Activated B cell treated with CpG ODN at 0.5 μM for 24 hours (primary cell): ENCODE data around the gene INSIG1. TPM values are rescaled to one million over a fixed set of nuclear protein-coding genes. Genes with fewer than 3 reads are reported as not detected.

ENCODE experiments used
- ATAC-seq: fragments of 200-7000 bp; cut with Tn5 transposase; one replicate; pipeline ENCODE4 v1.10.0; 2021; ENCODE audit warnings: low read depth, mild to moderate bottlenecking, moderate library complexity
- CTCF ChIA-PET: fragments of 350-600 bp; sonication (Branson Sonifier 250); formaldehyde crosslinking; loops from one replicate; lab custom pipeline; 2021; ENCODE audit warnings: antibody characterized with exemption; lab: Charles Lee
- POLR2A ChIA-PET: fragments of 350-600 bp; sonication (Branson Sonifier 250); formaldehyde crosslinking; loops from one replicate; lab custom pipeline; 2021; ENCODE audit warnings: antibody characterized with exemption; lab: Charles Lee
- DNase-seq: peaks from one replicate; pipeline ENCODE4 v3.0.0; 2022
- H3K27ac Mint-ChIP-seq: one replicate; pipeline ENCODE4 v1.8.0; 2020; ENCODE audit warnings: mixed read lengths
- H3K27me3 Mint-ChIP-seq: one replicate; pipeline ENCODE4 v1.8.0; 2021; ENCODE audit warnings: mixed read lengths
- H3K36me3 Mint-ChIP-seq: one replicate; pipeline ENCODE4 v1.8.0; 2021; ENCODE audit warnings: low read depth, mixed read lengths
- H3K4me1 Mint-ChIP-seq: one replicate; pipeline ENCODE4 v1.8.0; 2021; ENCODE audit warnings: mixed read lengths
- H3K4me3 Mint-ChIP-seq: one replicate; pipeline ENCODE4 v1.8.0; 2020; ENCODE audit warnings: mild to moderate bottlenecking, mixed read lengths
- H3K9me3 Mint-ChIP-seq: one replicate; pipeline ENCODE4 v1.8.0; 2020; ENCODE audit warnings: mixed read lengths
- CTCF ChIP-seq: fragments of 200-600 bp; IDR thresholded peaks from one replicate; pipeline ENCODE4 v1.8.0; 2022; ENCODE audit warnings: antibody characterized with exemption, mild to moderate bottlenecking
- intact Hi-C: fragments of 100-400 bp; cut with micrococcal nuclease; formaldehyde crosslinking; loops from one replicate; pipeline ENCODE4 v1.15.1; 2024
- total RNA-seq: library from RNA; stranded (reverse); gene quantifications from 2 replicates; pipeline ENCODE4 v1.2.3, GENCODE V29; 2022

The INSIG1 gene
- total RNA-seq, 1 donor from 2014 or later, result 79.6 TPM

DNA sequence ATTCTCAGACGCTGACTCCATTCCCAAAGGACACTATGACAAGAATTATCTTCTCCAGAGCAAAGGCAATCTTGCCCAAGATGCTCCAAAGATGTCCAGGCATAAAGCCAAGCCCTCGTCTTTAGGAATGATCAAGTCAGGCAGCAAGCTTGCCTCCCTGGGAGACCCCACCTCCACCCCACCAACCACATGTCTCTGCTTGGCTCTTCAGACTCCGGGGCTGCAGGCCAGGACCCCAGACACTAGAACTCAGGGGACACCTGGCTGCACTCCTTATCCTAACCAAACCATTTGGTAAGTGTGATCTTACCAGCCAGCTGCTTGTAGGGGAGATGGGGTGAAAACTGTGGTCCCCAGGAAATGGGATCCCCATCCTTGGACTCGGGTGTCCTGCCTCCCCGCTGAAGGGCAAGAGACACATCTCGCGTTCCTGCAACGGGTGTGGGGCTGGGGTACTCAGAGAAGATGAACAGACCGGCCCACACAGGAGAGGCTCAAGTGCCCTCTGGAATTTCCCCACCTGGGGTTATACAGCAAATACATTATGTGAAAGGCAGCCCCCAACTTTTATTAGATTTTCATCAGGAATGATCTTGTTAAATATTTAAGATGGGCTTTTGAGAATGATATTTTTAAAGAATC is 55.7 kb downstream of the INSIG1 start:
- Mint-ChIP-seq H3K27ac (no peak overlapping the region), H3K27me3 (peaks cover 17% of the 10 kb centered on the region), H3K4me1 (peaks cover 3% of the 10 kb centered on the region), H3K9me3 (no peaks in the 10 kb centered on the region), H3K4me3 (no peak overlapping the region), H3K36me3 (no peaks in the 10 kb centered on the region)
- ChIA-PET CTCF (no interaction called here), POLR2A (no interaction called here)
- TF ChIP-seq CTCF, result no peak
- DNase-seq (no peak), ATAC-seq (no peak)
- intact Hi-C loops, result no loop called here

DNA sequence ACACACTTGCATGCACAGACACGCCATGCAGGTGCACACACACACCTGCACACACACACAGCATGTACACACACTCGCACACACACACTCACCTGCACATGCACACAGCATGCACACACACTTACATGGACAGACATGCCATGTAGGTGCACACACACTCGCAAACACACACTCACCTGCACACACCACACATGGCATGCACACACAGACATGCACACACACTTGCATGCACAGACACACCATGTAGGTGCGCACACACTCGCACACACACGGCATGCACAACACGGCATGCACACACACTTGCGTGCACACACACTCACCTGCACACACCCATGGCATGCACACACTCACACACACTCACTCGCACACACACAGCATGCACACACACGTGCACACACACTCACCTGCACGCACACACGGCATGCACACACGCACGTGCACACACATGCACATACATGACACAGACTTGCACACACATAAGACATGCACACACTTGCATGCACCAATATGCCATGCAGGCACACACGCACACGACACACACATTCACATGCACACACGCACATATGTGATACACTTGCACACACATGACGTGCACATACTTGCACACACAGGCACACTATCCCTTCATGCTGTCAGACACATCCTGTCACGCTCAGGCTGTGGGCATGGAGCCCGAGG is 56.8 kb downstream of the INSIG1 start:
- POLR2A ChIA-PET, result no interaction called here
- ATAC-seq (no peak), DNase-seq (no peak)
- Mint-ChIP-seq H3K36me3 (no peaks in the 10 kb centered on the region), H3K9me3 (no peaks in the 10 kb centered on the region), H3K4me1 (peaks cover 8% of the 10 kb centered on the region), H3K4me3 (no peak overlapping the region), H3K27me3 (peaks cover 21% of the 10 kb centered on the region), H3K27ac (no peak overlapping the region)
- CTCF ChIA-PET, result no interaction called here
- TF ChIP-seq CTCF, result no peak
- intact Hi-C loops, result no loop called here

GRCh38 chr7:155355176-155355575 is 57.5 kb downstream of the INSIG1 start:
- POLR2A ChIA-PET, result no interaction called here
- TF ChIP-seq CTCF, result no peak
- H3K4me1 Mint-ChIP-seq, result peaks cover 15% of the 10 kb centered on the region
- no peak overlapping the region for H3K27ac Mint-ChIP-seq
- H3K36me3 Mint-ChIP-seq, result no peaks in the 10 kb centered on the region
- intact Hi-C loops, result no loop called here
- peaks cover 24% of the 10 kb centered on the region for H3K27me3 Mint-ChIP-seq
- H3K9me3 Mint-ChIP-seq, result no peaks in the 10 kb centered on the region
- CTCF ChIA-PET, result no interaction called here
- no peak for ATAC-seq
- no peak overlapping the region for H3K4me3 Mint-ChIP-seq
- DNase-seq, result no peak

GRCh38 chr7:155355745-155356144 is 58.1 kb downstream of the INSIG1 start:
- ChIA-PET CTCF (interaction anchor here (1.3 to 1.7 kb wide), 3 partner anchors 165 to 428 kb away, joined by 3 to 4 read pairs (median 4); no protein-coding TSS in a partner anchor), POLR2A (no interaction called here)
- Mint-ChIP-seq H3K27ac (no peak overlapping the region), H3K4me1 (peaks cover 20% of the 10 kb centered on the region), H3K4me3 (no peak overlapping the region), H3K27me3 (peaks cover 22% of the 10 kb centered on the region), H3K9me3 (no peaks in the 10 kb centered on the region), H3K36me3 (no peaks in the 10 kb centered on the region)
- TF ChIP-seq CTCF, result no peak
- ATAC-seq, result no peak
- intact Hi-C loops, result no loop called here
- DNase-seq, result no peak

- no peak for ATAC-seq
- no peaks in the 10 kb centered on the region for H3K36me3 Mint-ChIP-seq
- peaks cover 28% of the 10 kb centered on the region for H3K4me1 Mint-ChIP-seq
- intact Hi-C loops, result no loop called here
- no peak for DNase-seq
- CTCF ChIA-PET, result interaction anchor here (1.2 to 1.7 kb wide), 4 partner anchors 11 to 429 kb away, joined by 3 to 6 read pairs (median 4); no protein-coding TSS in a partner anchor
- H3K27ac Mint-ChIP-seq, result no peak overlapping the region
- H3K27me3 Mint-ChIP-seq, result peaks cover 19% of the 10 kb centered on the region
- TF ChIP-seq CTCF, result no peak
- H3K9me3 Mint-ChIP-seq, result no peaks in the 10 kb centered on the region
- POLR2A ChIA-PET, result interaction anchor here (0.6 kb wide), 1 partner anchor 16 kb away, joined by 3 read pairs; no protein-coding TSS in a partner anchor
- H3K4me3 Mint-ChIP-seq, result no peak overlapping the region
Observed at GRCh38 chr7:155356323-155357105, 58.8 kb downstream of the INSIG1 start.
